OCI-LY3 (cell line): ENCODE data around the gene POLN.
"Not testable (repeated sequence)": the region's sequence is repeated elsewhere in the genome, so short reads cannot be mapped to it uniquely, and the experiment has no call there.

Source experiments
- H2AFZ ChIP-seq: fragments of 200-600, 300-600 bp; shearing (Covaris generic); 2 replicates; pipeline ENCODE4 v1.6.0; 2014; ENCODE audit warnings: antibody characterized with exemption, low read depth, low read length
- H3K27ac ChIP-seq: fragments of 200-600, 300-600 bp; sonication (generic); 2 replicates; pipeline ENCODE4 v1.5.1; 2014; ENCODE audit warnings: mild to moderate bottlenecking, low read length, moderate library complexity, mixed read lengths
- H3K27me3 ChIP-seq: fragments of 200-600, 300-600 bp; sonication (generic); 2 replicates; pipeline ENCODE4 v1.6.1; 2014; ENCODE audit warnings: low read depth, low read length, mixed read lengths
- H3K36me3 ChIP-seq: fragments of 200-600, 300-600 bp; sonication (generic); replicated peaks from 2 replicates; pipeline ENCODE3; 2014; ENCODE audit warnings: low read depth, low read length, mixed read lengths
- H3K4me1 ChIP-seq: fragments of 300-600, 200-600 bp; sonication (generic); 2 replicates; pipeline ENCODE4 v1.6.1; 2014; ENCODE audit warnings: low read length, mixed read lengths
- H3K4me2 ChIP-seq: fragments of 200-600, 300-600 bp; sonication (generic); 2 replicates; pipeline ENCODE4 v1.6.1; 2014; ENCODE audit warnings: low read length, mixed read lengths
- H3K4me3 ChIP-seq: fragments of 300-600, 200-600 bp; sonication (generic); 2 replicates; pipeline ENCODE4 v1.5.1; 2014; ENCODE audit warnings: antibody characterized with exemption, mild to moderate bottlenecking, low read length, moderate library complexity
- H3K79me2 ChIP-seq: fragments of 300-600, 200-600 bp; shearing (Covaris generic); 2 replicates; pipeline ENCODE4 v1.6.1; 2014; ENCODE audit warnings: mild to moderate bottlenecking, low read length, mixed read lengths
- H3K9ac ChIP-seq: fragments of 300-600, 200-600 bp; shearing (Covaris generic); 2 replicates; pipeline ENCODE4 v1.6.0; 2014; ENCODE audit warnings: mild to moderate bottlenecking, low read length, moderate library complexity
- H3K9me3 ChIP-seq: fragments of 200-600, 300-600 bp; shearing (Covaris generic); 2 replicates; pipeline ENCODE4 v1.6.1; 2014; ENCODE audit warnings: low read length, mixed read lengths; ENCODE audit not compliant: insufficient read depth
- H4K20me1 ChIP-seq: fragments of 200-600, 300-600 bp; sonication (generic); 2 replicates; pipeline ENCODE4 v1.6.1; 2016; ENCODE audit warnings: low read length, mixed read lengths; ENCODE audit not compliant: insufficient read depth
- CTCF ChIP-seq: fragments of 200-600, 300-600 bp; sonication (generic); IDR thresholded peaks from 2 replicates; pipeline ENCODE4 v1.5.1; 2014; ENCODE audit warnings: antibody characterized with exemption, low read length, low read depth
- EZH2phosphoT487 ChIP-seq: fragments of 200-600 bp; shearing (Covaris generic); IDR thresholded peaks from 2 replicates; pipeline ENCODE4 v1.6.1; 2018; ENCODE audit warnings: antibody characterized with exemption, mixed run types, low read depth

Gene POLN

GRCh38 chr4:2041239-2042130, 200.4 kb downstream of the POLN start:
- peak overlapping the region; percentile 56 for H2AFZ ChIP-seq
- 0 out of 2 replicates have a peak, but pooled peaks cover 2% of the 10 kb centered on the region for H3K4me1 ChIP-seq
- no peak for TF ChIP-seq EZH2phosphoT487
- no peak for TF ChIP-seq CTCF
- H3K4me3 ChIP-seq, result peak overlapping the region; percentile 80
- H3K36me3 ChIP-seq, result no peaks in the 10 kb centered on the region
- H4K20me1 ChIP-seq, result peaks cover 3% of the 10 kb centered on the region; the same call in 1 of the 2 replicates
- no peaks in the 10 kb centered on the region for H3K9me3 ChIP-seq
- H3K27ac ChIP-seq, result no peak overlapping the region
- no peaks in the 10 kb centered on the region for H3K27me3 ChIP-seq
- H3K4me2 ChIP-seq, result peak overlapping the region; percentile 66
- peak overlapping the region; percentile 47 for H3K9ac ChIP-seq
- no peaks in the 10 kb centered on the region; the same call in 1 of the 2 replicates for H3K79me2 ChIP-seq

GRCh38 chr4:2040391-2041238, 201.3 kb downstream of the POLN start:
- Histone ChIP-seq H3K36me3 (no peaks in the 10 kb centered on the region), H2AFZ (no peak overlapping the region), H4K20me1 (peaks cover 3% of the 10 kb centered on the region; the same call in 1 of the 2 replicates), H3K4me3 (no peak overlapping the region), H3K79me2 (no peaks in the 10 kb centered on the region; the same call in 1 of the 2 replicates), H3K27ac (no peak overlapping the region), H3K9ac (no peak overlapping the region), H3K9me3 (no peaks in the 10 kb centered on the region), H3K27me3 (no peaks in the 10 kb centered on the region), H3K4me1 (0 out of 2 replicates have a peak, but pooled peaks cover 2% of the 10 kb centered on the region), H3K4me2 (no peak overlapping the region)
- TF ChIP-seq CTCF, result no peak
- no peak for TF ChIP-seq EZH2phosphoT487

GRCh38 chr4:2036866-2037265, 205.1 kb downstream of the POLN start:
- TF ChIP-seq CTCF (no peak), EZH2phosphoT487 (no peak)
- Histone ChIP-seq H4K20me1 (no peaks in the 10 kb centered on the region), H3K4me2 (no peak overlapping the region), H3K4me3 (no peak overlapping the region), H3K9me3 (no peaks in the 10 kb centered on the region), H2AFZ (no peak overlapping the region), H3K4me1 (0 out of 2 replicates have a peak, but pooled peaks cover 2% of the 10 kb centered on the region), H3K27me3 (no peaks in the 10 kb centered on the region), H3K79me2 (no peaks in the 10 kb centered on the region), H3K9ac (no peak overlapping the region), H3K36me3 (no peaks in the 10 kb centered on the region), H3K27ac (no peak overlapping the region)

- no peak overlapping the region for H3K27ac ChIP-seq
- H3K9ac ChIP-seq, result no peak overlapping the region
- no peaks in the 10 kb centered on the region for H3K27me3 ChIP-seq
- no peak overlapping the region for H3K4me2 ChIP-seq
- H3K36me3 ChIP-seq, result no peaks in the 10 kb centered on the region
- TF ChIP-seq EZH2phosphoT487 (no peak), CTCF (no peak)
- no peaks in the 10 kb centered on the region for H3K9me3 ChIP-seq
- H3K79me2 ChIP-seq, result no peaks in the 10 kb centered on the region
- no peaks in the 10 kb centered on the region for H4K20me1 ChIP-seq
- H3K4me1 ChIP-seq, result 0 out of 2 replicates have a peak, but pooled peaks cover 2% of the 10 kb centered on the region
- no peak overlapping the region for H3K4me3 ChIP-seq
- no peak overlapping the region for H2AFZ ChIP-seq
Observed at GRCh38 chr4:2036327-2036726, 205.6 kb downstream of the POLN start.

- not testable (repeated sequence) for H3K27me3 ChIP-seq, H3K9ac ChIP-seq, H3K27ac ChIP-seq, H4K20me1 ChIP-seq, H3K9me3 ChIP-seq, H3K36me3 ChIP-seq, H3K4me3 ChIP-seq, H2AFZ ChIP-seq, H3K79me2 ChIP-seq, H3K4me2 ChIP-seq, H3K4me1 ChIP-seq
Observed at GRCh38 chr4:2031161-2031560, 210.8 kb downstream of the POLN start.
